SKM-1 treated with dmso at 0.1 percent for 144 hours (cell line): ENCODE data around the gene NHLRC2.
A peak's percentile ranks its signal among the peaks of the same experiment; 100 is the strongest.
"Not testable (repeated sequence)": the region's sequence is repeated elsewhere in the genome, so short reads cannot be mapped to it uniquely, and the experiment has no call there.

Experiments
- DNase-seq: peaks from one replicate; lab custom pipeline; 2025; ENCODE audit not compliant: unreplicated experiment; lab: John Stamatoyannopoulos, UW

The NHLRC2 gene

GRCh38 chr10:113937258-113937657 lies 82.8 kb downstream of the NHLRC2 start:
- no peak for DNase-seq

- no peak for DNase-seq
These were observed 83.3 kb downstream of the NHLRC2 start for GRCh38 chr10:113937756-113938155.

- no peak for DNase-seq
These were observed 84.9 kb downstream of the NHLRC2 start for GRCh38 chr10:113939212-113939860.

GRCh38 chr10:113941140-113941539 lies 86.7 kb downstream of the NHLRC2 start:
- DNase-seq: no peak

- DNase-seq: not testable (repeated sequence)
These were observed 88.7 kb downstream of the NHLRC2 start for GRCh38 chr10:113943196-113943595.

- DNase-seq: no peak
These were observed 90.7 kb downstream of the NHLRC2 start for GRCh38 chr10:113945075-113945686.

GRCh38 chr10:113945687-113946085 lies 91.2 kb downstream of the NHLRC2 start:
- no peak for DNase-seq

- no peak for DNase-seq
These were observed 93.0 kb downstream of the NHLRC2 start for GRCh38 chr10:113947184-113948041.

GRCh38 chr10:113948048-113948447 lies 93.6 kb downstream of the NHLRC2 start:
- no peak for DNase-seq

GRCh38 chr10:113950268-113950667 lies 95.8 kb downstream of the NHLRC2 start:
- DNase-seq: no peak

- peak; percentile 78 for DNase-seq
These were observed 99.2 kb downstream of the NHLRC2 start for GRCh38 chr10:113953505-113954272.

GRCh38 chr10:113954409-113954808 lies 99.9 kb downstream of the NHLRC2 start:
- DNase-seq: no peak

- DNase-seq: no peak
These were observed 102.6 kb downstream of the NHLRC2 start for GRCh38 chr10:113957013-113957412.

GRCh38 chr10:113958631-113959382 lies 104.3 kb downstream of the NHLRC2 start:
- no peak for DNase-seq

GRCh38 chr10:113959383-113959760 lies 104.9 kb downstream of the NHLRC2 start:
- no peak for DNase-seq

- no peak for DNase-seq
These were observed 106.2 kb downstream of the NHLRC2 start for GRCh38 chr10:113960617-113961181.

GRCh38 chr10:113961182-113962031 lies 106.9 kb downstream of the NHLRC2 start:
- DNase-seq: no peak

- peak; percentile 70 for DNase-seq
These were observed 110.6 kb downstream of the NHLRC2 start for GRCh38 chr10:113965077-113965476.

GRCh38 chr10:113965683-113966082 lies 111.2 kb downstream of the NHLRC2 start:
- DNase-seq: peak; percentile 87
